Vagina (tissue), 2 donors: ENCODE results near the gene HK2. TPM values are rescaled to one million over a fixed set of nuclear protein-coding genes. Genes with fewer than 3 reads are reported as not detected.
"Not testable (repeated sequence)": the region's sequence is repeated elsewhere in the genome, so short reads cannot be mapped to it uniquely, and the experiment has no call there.

ENCODE experiments used
- DNase-seq, 2 donors: peaks; one replicate each; pipeline ENCODE4 v3.0.0-alpha.2; 2017; ENCODE audit errors: extremely low spot score in 2 of 2
- H3K27ac ChIP-seq: fragments of 200-600 bp; sonication (generic); one replicate; pipeline ENCODE4 v1.5.1; 2019
- H3K27me3 ChIP-seq: fragments of 200-600 bp; sonication (generic); one replicate; pipeline ENCODE4 v1.5.1; 2019
- H3K36me3 ChIP-seq, 2 donors: fragments of 200-600 bp; sonication (generic); one replicate each; pipeline ENCODE4 v1.5.1; 2017 to 2019
- H3K4me1 ChIP-seq: fragments of 200-600 bp; sonication (generic); one replicate; pipeline ENCODE4 v1.5.1; 2019
- H3K4me3 ChIP-seq, 2 donors: fragments of 200-600 bp; sonication (generic); 1 replicate in 1 of 2; 2 replicates in 1 of 2; pipeline ENCODE4 v1.5.1; 2016 to 2019
- H3K9me3 ChIP-seq: fragments of 200-600 bp; sonication (generic); one replicate; pipeline ENCODE4 v1.5.1; 2019
- CTCF ChIP-seq, 3 experiments: fragments of 450-650 bp in 2 of 3; fragments of 200-600 bp in 1 of 3; sonication (generic) in 1 of 3; IDR thresholded peaks; one replicate each; pipeline ENCODE4 v1.5.1; 2017 to 2019; ENCODE audit warnings: antibody characterized with exemption in 3 of 3, mild to moderate bottlenecking in 2 of 3, moderate library complexity in 2 of 3
- POLR2A ChIP-seq, 2 donors: fragments of 450-650 bp; IDR thresholded peaks; one replicate each; pipeline ENCODE4 v1.6.1; 2017; ENCODE audit warnings: antibody characterized with exemption in 2 of 2, mild to moderate bottlenecking in 2 of 2, moderate library complexity in 2 of 2
- POLR2AphosphoS5 ChIP-seq, 2 donors: sonication (generic); formaldehyde crosslinking; IDR thresholded peaks; one replicate each; pipeline ENCODE4 v1.9.0; 2017; ENCODE audit warnings: antibody characterized with exemption in 2 of 2, mild to moderate bottlenecking in 2 of 2, low read depth in 1 of 2; ENCODE audit not compliant: insufficient read depth in 1 of 2
- intact Hi-C: fragments of 100-400 bp; cut with DNase I; formaldehyde crosslinking; loops from one replicate; pipeline ENCODE4 v1.15.1; 2023
- total RNA-seq: library from RNA; depleted of rRNA; stranded (reverse); fragments of >200 nt; gene quantifications from one replicate; pipeline ENCODE4 v1.2.3, GENCODE V29; 2016

HK2 gene
- total RNA-seq, 1 donor from 2014 or later, result 5.4 TPM

- no peak overlapping the region for H3K27ac ChIP-seq
- TF ChIP-seq POLR2A (IDR thresholded peaks at IDR 0.05) (no peak), POLR2AphosphoS5 (IDR thresholded peaks at IDR 0.05; ENCODE audit: insufficient read depth in 1 of 2, low read depth in 1 of 2) (no peak), CTCF (IDR thresholded peaks at IDR 0.05) (no peak)
- H3K9me3 ChIP-seq, result no peaks in the 10 kb centered on the region
- H3K36me3 ChIP-seq, result no peaks in the 10 kb centered on the region
- H3K4me1 ChIP-seq, result no peaks in the 10 kb centered on the region
- intact Hi-C loops, result no loop called here
- no peaks in the 10 kb centered on the region for H3K27me3 ChIP-seq
- DNase-seq, result peak in 1 of 2 donors; percentile 27
- H3K4me3 ChIP-seq, result no peak overlapping the region
Measured at GRCh38 chr2:74895001-74895400, 61.1 kb downstream of the HK2 start.

GRCh38 chr2:74896232-74896631, 62.3 kb downstream of the HK2 start:
- intact Hi-C loops, result no loop called here
- no peak overlapping the region for H3K27ac ChIP-seq
- DNase-seq, result no peak
- H3K36me3 ChIP-seq, result no peaks in the 10 kb centered on the region
- no peak for TF ChIP-seq POLR2AphosphoS5 (IDR thresholded peaks at IDR 0.05; ENCODE audit: insufficient read depth in 1 of 2, low read depth in 1 of 2)
- no peak for TF ChIP-seq CTCF (IDR thresholded peaks at IDR 0.05)
- no peak for TF ChIP-seq POLR2A (IDR thresholded peaks at IDR 0.05)
- no peaks in the 10 kb centered on the region for H3K4me1 ChIP-seq
- H3K27me3 ChIP-seq, result no peaks in the 10 kb centered on the region
- H3K9me3 ChIP-seq, result no peaks in the 10 kb centered on the region
- H3K4me3 ChIP-seq, result no peak overlapping the region

DNA sequence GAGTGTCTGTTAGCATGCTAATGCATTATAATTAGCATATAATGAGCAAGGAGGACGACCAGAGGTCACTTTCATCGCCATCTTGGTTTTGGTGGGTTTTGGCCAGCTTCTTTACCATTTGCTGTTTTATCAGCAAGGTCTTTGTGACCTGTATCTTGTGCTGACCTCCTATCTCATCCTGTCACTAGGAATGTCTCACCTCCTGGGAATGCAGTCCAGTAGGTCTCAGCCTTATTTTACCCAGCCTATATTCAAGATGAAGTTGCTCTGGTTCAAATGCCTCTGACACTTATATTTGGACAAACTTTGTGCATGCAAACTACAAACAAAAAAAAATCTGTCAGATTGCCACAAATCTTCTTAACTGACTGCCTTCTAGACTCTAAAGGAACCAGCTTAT, 66.3 kb downstream of the HK2 start:
- DNase-seq, result peak in 1 of 2 donors; percentile 16
- intact Hi-C loops, H3K27me3 ChIP-seq: not testable (repeated sequence)

GRCh38 chr2:74902281-74902860, 68.4 kb downstream of the HK2 start:
- H3K4me3 ChIP-seq, result no peak overlapping the region
- H3K4me1 ChIP-seq, result no peaks in the 10 kb centered on the region
- no peaks in the 10 kb centered on the region for H3K27me3 ChIP-seq
- no peaks in the 10 kb centered on the region for H3K36me3 ChIP-seq
- TF ChIP-seq CTCF (IDR thresholded peaks at IDR 0.05), result no peak
- TF ChIP-seq POLR2AphosphoS5 (IDR thresholded peaks at IDR 0.05; ENCODE audit: insufficient read depth in 1 of 2, low read depth in 1 of 2), result no peak
- no peak for TF ChIP-seq POLR2A (IDR thresholded peaks at IDR 0.05)
- no peak overlapping the region for H3K27ac ChIP-seq
- intact Hi-C loops, result no loop called here
- no peaks in the 10 kb centered on the region for H3K9me3 ChIP-seq
- peak; percentile 25 for DNase-seq

More for the DNA sequence above, 66.3 kb downstream of the HK2 start:
- not testable (repeated sequence) for H3K4me3 ChIP-seq, H3K36me3 ChIP-seq, H3K27ac ChIP-seq, H3K4me1 ChIP-seq, H3K9me3 ChIP-seq

DNA sequence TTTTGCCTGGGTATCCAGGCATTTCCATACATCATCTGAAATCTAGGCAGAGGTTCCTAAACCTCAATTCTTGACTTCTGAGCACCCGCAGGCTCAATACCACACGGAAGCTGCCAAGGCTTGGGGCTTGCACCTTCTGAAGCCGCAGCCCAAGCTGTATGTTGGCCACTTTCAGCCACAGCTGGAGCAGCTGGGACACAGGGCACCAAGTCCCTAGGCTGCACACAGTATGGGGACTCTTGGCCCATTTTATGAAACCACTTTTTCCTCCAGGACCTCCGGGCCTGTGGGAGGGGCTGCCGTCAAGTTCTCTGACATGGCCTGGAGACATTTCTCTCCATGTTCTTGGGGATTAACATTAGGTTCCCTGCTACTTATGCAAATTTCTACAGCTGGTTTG, 72.5 kb downstream of the HK2 start:
- intact Hi-C loops, result no loop called here
- H3K36me3 ChIP-seq, result no peaks in the 10 kb centered on the region
- TF ChIP-seq POLR2A (IDR thresholded peaks at IDR 0.05), result no peak
- TF ChIP-seq CTCF (IDR thresholded peaks at IDR 0.05), result no peak
- no peak for TF ChIP-seq POLR2AphosphoS5 (IDR thresholded peaks at IDR 0.05; ENCODE audit: insufficient read depth in 1 of 2, low read depth in 1 of 2)
- H3K27ac ChIP-seq, result no peak overlapping the region
- H3K9me3 ChIP-seq, result no peaks in the 10 kb centered on the region
- DNase-seq, result no peak
- H3K27me3 ChIP-seq, result no peaks in the 10 kb centered on the region
- no peaks in the 10 kb centered on the region for H3K4me1 ChIP-seq
- H3K4me3 ChIP-seq, result no peak overlapping the region

DNA sequence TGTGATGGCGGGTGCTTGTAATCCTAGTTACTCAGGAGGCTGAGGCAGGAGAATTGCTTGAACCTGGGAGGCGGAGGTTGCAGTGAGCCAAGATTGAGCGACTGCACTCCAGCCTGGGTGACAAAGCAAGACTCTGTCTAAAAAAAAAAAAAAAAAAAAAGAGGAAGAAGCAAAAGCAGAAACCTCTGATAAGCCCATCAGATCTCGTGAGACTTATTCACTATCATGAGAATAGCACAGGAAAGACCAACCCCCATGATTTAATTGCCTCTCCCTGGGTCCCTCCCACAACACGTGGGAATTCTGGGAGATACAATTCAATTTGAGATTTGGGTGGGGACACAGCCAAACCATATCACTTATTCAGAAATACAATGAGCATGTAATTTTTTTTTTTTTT, 73.6 kb downstream of the HK2 start:
- intact Hi-C loops, H3K27me3 ChIP-seq, H3K4me1 ChIP-seq, H3K27ac ChIP-seq, H3K9me3 ChIP-seq, H3K36me3 ChIP-seq, DNase-seq, H3K4me3 ChIP-seq: not testable (repeated sequence)
